MCF 10A (cell line): ENCODE results near the gene CER1. TPM values are rescaled to one million over a fixed set of nuclear protein-coding genes. Genes with fewer than 3 reads are reported as not detected.

Experiments
- BruUV-seq: library from RNA; stranded (reverse); fragments of 400-500 nt; replicated peaks from 2 replicates; lab custom pipeline; 2021; lab: Mats Ljungman, UMichigan
- CTCF ChIA-PET: fragments of 300-600 bp; sonication (Branson Sonifier 250); formaldehyde crosslinking; extraction: SDS; loops from one replicate; lab custom pipeline; 2021; ENCODE audit warnings: antibody characterized with exemption, inconsistent platforms; lab: Yijun Ruan, JAX
- POLR2A ChIA-PET: fragments of 300-600, 350-650 bp; sonication (Branson Sonifier 250); formaldehyde crosslinking; extraction: SDS; loops from one replicate; lab custom pipeline; 2020; ENCODE audit warnings: antibody characterized with exemption, inconsistent platforms; lab: Yijun Ruan, JAX
- DNase-seq: peaks from one replicate; pipeline ENCODE4 v3.0.0-alpha.2; 2018; ENCODE audit not compliant: unreplicated experiment
- H3K27ac Mint-ChIP-seq: one replicate; pipeline ENCODE4 v1.8.0; 2022; ENCODE audit warnings: mild to moderate bottlenecking, low read depth, mixed read lengths; ENCODE audit not compliant: unreplicated experiment
- H3K27me3 Mint-ChIP-seq: one replicate; pipeline ENCODE4 v1.8.0; 2022; ENCODE audit warnings: mixed read lengths; ENCODE audit not compliant: insufficient read depth, unreplicated experiment
- H3K36me3 Mint-ChIP-seq: one replicate; pipeline ENCODE4 v1.8.0; 2022; ENCODE audit warnings: mild to moderate bottlenecking, moderate library complexity, mixed read lengths; ENCODE audit not compliant: insufficient read depth, unreplicated experiment
- H3K4me1 Mint-ChIP-seq: one replicate; pipeline ENCODE4 v1.8.0; 2022; ENCODE audit warnings: mixed read lengths; ENCODE audit not compliant: insufficient read depth, unreplicated experiment
- H3K4me3 Mint-ChIP-seq: one replicate; pipeline ENCODE4 v1.8.0; 2022; ENCODE audit warnings: mild to moderate bottlenecking, moderate library complexity, mixed read lengths; ENCODE audit not compliant: unreplicated experiment
- H3K9me3 Mint-ChIP-seq: one replicate; pipeline ENCODE4 v1.8.0; 2022; ENCODE audit warnings: mixed read lengths; ENCODE audit not compliant: unreplicated experiment
- CTCF ChIP-seq: fragments of 200-600 bp; IDR thresholded peaks from one replicate; pipeline ENCODE4 v1.8.0; 2022; ENCODE audit warnings: antibody characterized with exemption, mild to moderate bottlenecking; ENCODE audit not compliant: unreplicated experiment
- intact Hi-C: fragments of 100-400 bp; cut with micrococcal nuclease; formaldehyde crosslinking; loops from 2 replicates; pipeline ENCODE4 v1.14.1; 2022
- total RNA-seq: library from RNA; stranded (reverse); gene quantifications from 2 replicates; pipeline ENCODE4 v1.2.3, GENCODE V29; 2022

The CER1 gene
- total RNA-seq, 1 experiment from 2014 or later = not detected

DNA sequence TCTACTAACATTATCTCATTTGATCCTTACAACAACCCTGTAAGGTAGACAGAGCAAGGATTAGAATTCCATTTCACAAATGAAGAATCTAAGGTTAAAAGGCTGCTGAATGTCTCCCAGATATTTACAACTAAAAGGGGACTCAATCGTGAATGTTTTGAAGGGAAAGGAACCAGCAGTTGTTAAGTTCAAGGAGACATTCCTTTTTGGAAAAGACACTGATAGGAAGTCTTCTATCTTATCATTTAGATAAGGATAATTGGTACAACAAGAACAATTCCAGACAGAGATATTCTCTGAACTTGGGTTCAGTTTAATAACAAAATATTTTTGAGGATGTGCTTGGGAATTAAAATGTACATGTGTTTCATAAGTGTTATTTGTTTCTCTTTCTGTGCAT, 37.5 kb upstream of the CER1 start:
- no peak for TF ChIP-seq CTCF

DNA sequence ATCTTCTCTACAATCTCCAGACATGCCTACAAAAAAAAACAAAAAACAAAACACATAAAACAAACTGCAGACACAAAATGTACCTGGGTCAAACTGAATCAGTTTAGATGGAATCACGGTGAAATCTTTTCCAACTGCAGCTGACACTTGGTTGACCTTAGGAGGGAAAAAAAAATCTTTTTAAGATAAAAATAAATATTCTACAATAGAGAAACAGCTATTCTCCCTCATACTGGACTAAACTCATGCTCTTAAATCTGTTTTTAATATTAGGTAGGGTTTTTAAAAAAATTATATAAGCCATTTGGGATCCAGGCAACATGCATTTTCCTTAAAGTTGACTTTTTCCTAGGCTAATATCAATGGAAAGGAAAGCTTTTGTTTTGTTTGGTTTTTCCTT, 33.8 kb upstream of the CER1 start:
- no peak for TF ChIP-seq CTCF

More for the DNA sequence above, 37.5 kb upstream of the CER1 start:
- no peak overlapping the region for H3K4me3 Mint-ChIP-seq
- H3K4me1 Mint-ChIP-seq = no peaks in the 10 kb centered on the region
- DNase-seq = no peak
- ChIA-PET CTCF (no interaction called here), POLR2A (no interaction called here)
- intact Hi-C loops = no loop called here
- H3K27me3 Mint-ChIP-seq = peaks cover 59% of the 10 kb centered on the region
- BruUV-seq = no TSS peak
- no peaks in the 10 kb centered on the region for H3K9me3 Mint-ChIP-seq
- H3K36me3 Mint-ChIP-seq = no peaks in the 10 kb centered on the region
- H3K27ac Mint-ChIP-seq = no peak overlapping the region

DNA sequence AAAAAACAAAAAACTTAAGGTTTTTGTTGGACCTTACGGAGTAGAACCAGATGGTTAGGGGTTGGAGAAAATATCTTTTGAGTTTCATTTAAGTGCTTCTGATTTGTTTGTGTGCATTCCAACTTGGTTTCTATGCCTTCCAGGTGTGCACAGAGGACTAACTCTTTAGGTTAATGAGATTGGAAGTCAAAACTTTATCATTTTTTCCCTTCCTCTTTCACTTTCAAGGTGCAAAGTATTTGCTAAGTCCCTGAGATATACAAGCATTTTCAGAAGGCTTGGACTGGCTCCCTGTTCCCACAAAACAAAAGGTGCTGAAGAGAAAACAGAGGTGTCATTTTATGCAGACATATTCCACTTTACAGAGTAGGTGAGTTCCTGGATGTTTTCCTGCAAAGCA, 30.3 kb upstream of the CER1 start:
- H3K27ac Mint-ChIP-seq = no peak overlapping the region
- peaks cover 71% of the 10 kb centered on the region for H3K27me3 Mint-ChIP-seq
- no peaks in the 10 kb centered on the region for H3K9me3 Mint-ChIP-seq
- TF ChIP-seq CTCF = no peak
- no peaks in the 10 kb centered on the region for H3K36me3 Mint-ChIP-seq
- no peak overlapping the region for H3K4me3 Mint-ChIP-seq
- BruUV-seq = no TSS peak
- H3K4me1 Mint-ChIP-seq = no peaks in the 10 kb centered on the region
- DNase-seq = no peak
- CTCF ChIA-PET = no interaction called here
- intact Hi-C loops = no loop called here
- POLR2A ChIA-PET = no interaction called here

More for the DNA sequence above, 33.8 kb upstream of the CER1 start:
- no peaks in the 10 kb centered on the region for H3K9me3 Mint-ChIP-seq
- H3K27ac Mint-ChIP-seq = no peak overlapping the region
- BruUV-seq = no TSS peak
- intact Hi-C loops = no loop called here
- peaks cover 59% of the 10 kb centered on the region for H3K27me3 Mint-ChIP-seq
- no peak for DNase-seq
- H3K36me3 Mint-ChIP-seq = no peaks in the 10 kb centered on the region
- H3K4me3 Mint-ChIP-seq = no peak overlapping the region
- no peaks in the 10 kb centered on the region for H3K4me1 Mint-ChIP-seq
- ChIA-PET CTCF (no interaction called here), POLR2A (interaction anchor here (0.7 kb wide), 1 partner anchor 15 kb away, joined by 3 read pairs; no protein-coding TSS in a partner anchor)

DNA sequence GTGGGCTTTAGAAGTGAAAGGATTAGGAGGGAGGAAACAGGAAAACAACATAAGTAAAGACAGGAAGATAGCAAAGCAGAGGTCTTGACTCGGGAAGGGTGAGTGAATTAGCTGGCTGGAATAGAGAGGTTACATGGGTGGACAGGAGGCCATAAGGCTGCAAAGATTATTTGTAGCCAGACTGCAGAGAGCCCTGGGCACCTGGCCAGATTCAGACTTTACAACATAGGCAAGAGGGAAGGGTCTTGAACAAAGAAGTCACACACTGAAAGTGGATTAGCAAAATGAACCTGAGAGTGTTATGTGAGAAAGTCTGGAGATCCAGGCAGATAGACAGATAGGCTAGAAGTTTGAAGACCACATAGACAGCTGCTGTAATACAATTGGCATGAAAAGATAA, 29.7 kb upstream of the CER1 start:
- no TSS peak for BruUV-seq
- Mint-ChIP-seq H3K27me3 (peaks cover 71% of the 10 kb centered on the region), H3K4me1 (no peaks in the 10 kb centered on the region), H3K27ac (no peak overlapping the region), H3K4me3 (no peak overlapping the region), H3K9me3 (no peaks in the 10 kb centered on the region), H3K36me3 (no peaks in the 10 kb centered on the region)
- TF ChIP-seq CTCF = no peak
- POLR2A ChIA-PET = no interaction called here
- intact Hi-C loops = no loop called here
- CTCF ChIA-PET = interaction anchor here (1.3 kb wide), 1 partner anchor 17 kb away, joined by 6 read pairs; no protein-coding TSS in a partner anchor
- no peak for DNase-seq
